IMR-90 (cell line): ENCODE data around the gene TRAF6. TPM values are rescaled to one million over a fixed set of nuclear protein-coding genes. Genes with fewer than 3 reads are reported as not detected.
A peak's percentile ranks its signal among the peaks of the same experiment; 100 is the strongest.

ENCODE experiments used
- ATAC-seq: fragments of 200-7000 bp; cut with Tn5 transposase; 2 replicates; pipeline ENCODE4 v1.9.1; 2020; ENCODE audit warnings: low read depth, mild to moderate bottlenecking, moderate library complexity
- BruUV-seq: library from RNA; stranded (reverse); fragments of 400-500 nt; replicated peaks from 2 replicates; lab custom pipeline; 2021; lab: Mats Ljungman, UMichigan
- CTCF ChIA-PET: fragments of 300-600 bp; formaldehyde crosslinking; extraction: SDS; loops from one replicate; lab custom pipeline; 2021; ENCODE audit warnings: antibody characterized with exemption; lab: Yijun Ruan, JAX
- POLR2A ChIA-PET: fragments of 300-600 bp; sonication (Branson Sonifier 250); formaldehyde crosslinking; loops from one replicate; lab custom pipeline; 2022; ENCODE audit warnings: antibody characterized with exemption; ENCODE audit not compliant: unreplicated experiment; lab: Charles Lee
- DNase-seq: peaks from one replicate; pipeline ENCODE4 v3.0.0; 2013
- H2AFZ ChIP-seq: replicated peaks from 2 replicates; pipeline ENCODE3; 2013; ENCODE audit warnings: low read length, mild to moderate bottlenecking; ENCODE audit not compliant: poor library complexity
- H2AK5ac ChIP-seq: 2 replicates; pipeline ENCODE4 v1.6.1; 2013; ENCODE audit warnings: low read depth, low read length, inconsistent platforms
- H2AK9ac ChIP-seq: replicated peaks from 2 replicates; pipeline ENCODE3; 2013; ENCODE audit warnings: mild to moderate bottlenecking, low read depth, low read length, moderate library complexity; ENCODE audit not compliant: poor library complexity
- H2BK120ac ChIP-seq: 2 replicates; pipeline ENCODE4 v1.6.1; 2013; ENCODE audit warnings: low read depth, low read length, inconsistent platforms
- H2BK15ac ChIP-seq: 3 replicates; pipeline ENCODE4 v1.6.1; 2013; ENCODE audit warnings: low read depth, low read length, inconsistent platforms
- H2BK20ac ChIP-seq: 2 replicates; pipeline ENCODE4 v1.6.1; 2013; ENCODE audit warnings: low read depth, mild to moderate bottlenecking, inconsistent platforms, low read length, moderate library complexity
- H2BK5ac ChIP-seq: 2 replicates; pipeline ENCODE4 v1.6.1; 2013; ENCODE audit warnings: mild to moderate bottlenecking, low read depth, low read length, inconsistent platforms; ENCODE audit not compliant: poor library complexity, severe bottlenecking
- H3K14ac ChIP-seq: replicated peaks from 2 replicates; pipeline ENCODE4 v1.6.1; 2013; ENCODE audit warnings: low read depth, low read length, inconsistent platforms
- H3K18ac ChIP-seq: 2 replicates; pipeline ENCODE4 v1.6.1; 2013; ENCODE audit warnings: low read depth, low read length, control low read depth
- H3K23ac ChIP-seq: 2 replicates; pipeline ENCODE4 v1.6.1; 2013; ENCODE audit warnings: low read depth, low read length, inconsistent platforms
- H3K27ac ChIP-seq: 2 replicates; pipeline ENCODE4 v1.5.1; 2013; ENCODE audit warnings: mild to moderate bottlenecking, control low read depth, low read length; ENCODE audit not compliant: insufficient read depth
- H3K27me3 ChIP-seq: 2 replicates; pipeline ENCODE4 v1.6.1; 2013; ENCODE audit warnings: low read length; ENCODE audit not compliant: control insufficient read depth, insufficient read depth
- H3K36me3 ChIP-seq: 2 replicates; pipeline ENCODE4 v1.6.1; 2013; ENCODE audit warnings: low read length, mixed read lengths; ENCODE audit not compliant: control insufficient read depth, insufficient read depth
- H3K4ac ChIP-seq: 2 replicates; pipeline ENCODE4 v1.6.1; 2013; ENCODE audit warnings: low read depth, low read length, inconsistent platforms
- H3K4me1 ChIP-seq: 2 replicates; pipeline ENCODE4 v1.6.1; 2013; ENCODE audit warnings: low read length, mixed read lengths; ENCODE audit not compliant: control insufficient read depth, insufficient read depth
- H3K4me2 ChIP-seq: 2 replicates; pipeline ENCODE4 v1.6.1; 2013; ENCODE audit warnings: low read depth, mild to moderate bottlenecking, control low read depth, low read length, moderate library complexity
- H3K4me3 ChIP-seq: 2 replicates; pipeline ENCODE4 v1.5.1; 2013; ENCODE audit warnings: low read depth, mild to moderate bottlenecking, control low read depth, low read length, moderate library complexity; ENCODE audit not compliant: insufficient read depth
- H3K56ac ChIP-seq: 2 replicates; pipeline ENCODE4 v1.6.1; 2013; ENCODE audit warnings: low read length, inconsistent platforms; ENCODE audit not compliant: insufficient read depth; ENCODE audit errors: extremely low read depth
- H3K79me1 ChIP-seq, 2 experiments: 2 replicates each; pipeline ENCODE4 v1.6.1; 2013; ENCODE audit warnings: low read length in 2 of 2, inconsistent platforms in 1 of 2, low read depth in 1 of 2
- H3K9ac ChIP-seq: 2 replicates; pipeline ENCODE4 v1.6.1; 2013; ENCODE audit warnings: low read depth, low read length, control low read depth
- H3K9me1 ChIP-seq: 2 replicates; pipeline ENCODE4 v1.6.1; 2013; ENCODE audit warnings: low read length, inconsistent platforms; ENCODE audit not compliant: insufficient read depth
- H3K9me3 ChIP-seq: 2 replicates; pipeline ENCODE4 v1.6.1; 2013; ENCODE audit warnings: low read length; ENCODE audit not compliant: control insufficient read depth, insufficient read depth
- H4K20me1 ChIP-seq: 2 replicates; pipeline ENCODE4 v1.6.1; 2013; ENCODE audit warnings: low read length, inconsistent platforms; ENCODE audit not compliant: insufficient read depth
- H4K5ac ChIP-seq: 2 replicates; pipeline ENCODE4 v1.6.1; 2013; ENCODE audit warnings: mild to moderate bottlenecking, low read depth, low read length, control low read depth
- H4K8ac ChIP-seq, 2 experiments: 2 replicates each; pipeline ENCODE4 v1.6.1; 2013; ENCODE audit warnings: low read depth in 2 of 2, low read length in 2 of 2, control low read depth in 1 of 2, inconsistent platforms in 1 of 2
- H4K91ac ChIP-seq: 2 replicates; pipeline ENCODE4 v1.6.1; 2013; ENCODE audit warnings: low read depth, low read length, inconsistent platforms; ENCODE audit not compliant: insufficient read depth
- BHLHE40 ChIP-seq: fragments of 150-350 bp; IDR thresholded peaks from 2 replicates; pipeline ENCODE4 v1.6.1; 2016; ENCODE audit warnings: mild to moderate bottlenecking, low read depth, low read length
- CEBPB ChIP-seq: IDR thresholded peaks from 2 replicates; pipeline ENCODE4 v1.6.1; 2012; ENCODE audit warnings: low read depth, low read length, improper control_type of control experiment
- CHD1 ChIP-seq: IDR thresholded peaks from 2 replicates; pipeline ENCODE4 v1.6.1; 2012; ENCODE audit warnings: low read depth, low read length, improper control_type of control experiment
- CTCF ChIP-seq: conservative IDR thresholded peaks from 2 replicates; pipeline ENCODE4 v1.5.1; 2012; ENCODE audit warnings: mild to moderate bottlenecking, low read depth, low read length, improper control_type of control experiment
- ELK1 ChIP-seq: fragments of 150-350 bp; IDR thresholded peaks from 2 replicates; pipeline ENCODE4 v1.6.1; 2016; ENCODE audit warnings: low read depth, mild to moderate bottlenecking, low read length, moderate library complexity, borderline replicate concordance
- FOS ChIP-seq: fragments of 150-350 bp; IDR thresholded peaks from 2 replicates; pipeline ENCODE4 v1.6.1; 2016; ENCODE audit warnings: low read depth, low read length
- MAFK ChIP-seq: IDR thresholded peaks from 2 replicates; pipeline ENCODE4 v1.6.1; 2012; ENCODE audit warnings: low read depth, low read length, improper control_type of control experiment
- MAZ ChIP-seq: IDR thresholded peaks from 2 replicates; pipeline ENCODE4 v1.6.1; 2012; ENCODE audit warnings: low read depth, mild to moderate bottlenecking, low read length, improper control_type of control experiment, moderate library complexity, borderline replicate concordance
- MXI1 ChIP-seq: IDR thresholded peaks from 2 replicates; pipeline ENCODE4 v1.6.1; 2012; ENCODE audit warnings: low read depth, mild to moderate bottlenecking, low read length, moderate library complexity, borderline replicate concordance
- NFE2L2 ChIP-seq: fragments of 150-350 bp; IDR thresholded peaks from 2 replicates; pipeline ENCODE4 v1.6.1; 2016; ENCODE audit warnings: low read depth, mild to moderate bottlenecking, low read length
- POLR2A ChIP-seq: IDR thresholded peaks from 2 replicates; pipeline ENCODE4 v1.6.1; 2012; ENCODE audit warnings: mild to moderate bottlenecking, low read depth, low read length
- RAD21 ChIP-seq: IDR thresholded peaks from 2 replicates; pipeline ENCODE4 v1.6.1; 2012; ENCODE audit warnings: low read length, improper control_type of control experiment
- RCOR1 ChIP-seq: IDR thresholded peaks from 2 replicates; pipeline ENCODE4 v1.6.1; 2012; ENCODE audit warnings: mild to moderate bottlenecking, low read length, improper control_type of control experiment; ENCODE audit not compliant: insufficient replicate concordance
- RFX5 ChIP-seq: IDR thresholded peaks from 2 replicates; pipeline ENCODE4 v1.8.0; 2012; ENCODE audit warnings: low read depth, mild to moderate bottlenecking, low read length, moderate library complexity
- SMC3 ChIP-seq: fragments of 150-350 bp; IDR thresholded peaks from 2 replicates; pipeline ENCODE4 v1.6.1; 2016; ENCODE audit warnings: low read depth, mild to moderate bottlenecking, antibody characterized with exemption, low read length, moderate library complexity
- USF2 ChIP-seq: fragments of 150-350 bp; IDR thresholded peaks from 2 replicates; pipeline ENCODE4 v1.6.1; 2017; ENCODE audit warnings: mild to moderate bottlenecking, antibody characterized with exemption, low read length, low read depth
- WGBS, 2 experiments: methylation state at CpG; one replicate each; pipeline versions ENCODE4 v1.1.5 to v1.1.7; 2013; ENCODE audit warnings: missing lambda C conversion rate in 2 of 2; ENCODE audit not compliant: insufficient read length in 1 of 2; ENCODE audit errors: extremely low coverage in 2 of 2; 5-methylcytosine and 5-hydroxymethylcytosine counted together
- dilution Hi-C: fragments of 300-500 bp; cut with HindIII; formaldehyde crosslinking; loops from one replicate; pipeline ENCODE4 v1.14.3; 2018; ENCODE audit warnings: low sequenced_read_pairs; ENCODE audit not compliant: unreplicated experiment
- in situ Hi-C: fragments of 300-500 bp; cut with MboI; formaldehyde crosslinking; loops from 3 replicates; pipeline ENCODE4 v1.14.3; 2019; ENCODE audit warnings: low sequenced_read_pairs, inconsistent platforms, mixed read lengths
- intact Hi-C: fragments of 100-400 bp; cut with micrococcal nuclease; formaldehyde crosslinking; loops from 2 replicates; pipeline ENCODE4 v1.10.0; 2022
- polyA plus RNA-seq, 3 experiments: library from polyadenylated mRNA; depleted of rRNA; stranded (reverse); fragments of >200 nt; gene quantifications; 2 replicates each; pipeline ENCODE4 v1.2.3, GENCODE V29; 2012; ENCODE audit warnings: low replicate concordance in 1 of 3
- total RNA-seq: library from RNA; depleted of rRNA; stranded (reverse); fragments of >200 nt; gene quantifications from 2 replicates; pipeline ENCODE4 v1.2.3, GENCODE V29; 2012

TRAF6 gene
- total and polyA plus RNA-seq, 2 of the 4 experiments (the other 2 are of a cell fraction): 6.0 to 17.6 TPM

- H3K4me1 ChIP-seq: peaks cover 39% of the 10 kb centered on the region
- no peak overlapping the region for H3K56ac ChIP-seq
- H4K8ac ChIP-seq: peak overlapping the region in 1 of 2 experiments; percentile 84; a peak in 1 of 4 replicates
- peaks cover 0 to 9% of the 10 kb centered on the region in 2 experiments; a peak in 1 of 4 replicates for H3K79me1 ChIP-seq
- ChIA-PET POLR2A (interaction anchor here (0.5 to 0.6 kb wide), 2 partner anchors 34 to 143 kb away, joined by 3 to 6 read pairs; no protein-coding TSS in a partner anchor), CTCF (interaction anchor here (1.1 to 2.1 kb wide), 2 partner anchors 25 to 39 kb away, joined by 3 to 9 read pairs; no protein-coding TSS in a partner anchor)
- in situ Hi-C loops: loop anchor here (25.0 kb wide), 1 partner anchor 841 kb away; the partner anchor contains the start of gene FJX1
- H2BK20ac ChIP-seq: peak overlapping the region; percentile 75
- H2BK5ac ChIP-seq: peak overlapping the region; percentile 52
- H2BK120ac ChIP-seq: peak overlapping the region; percentile 97
- no peaks in the 10 kb centered on the region for H3K36me3 ChIP-seq
- H3K9ac ChIP-seq: no peak overlapping the region
- H3K18ac ChIP-seq: peak overlapping the region; percentile 59; the same call in 1 of the 2 replicates
- peak overlapping the region; percentile 98 for H3K4ac ChIP-seq
- peak overlapping the region; percentile 83 for H2AK5ac ChIP-seq
- peak overlapping the region; percentile 90; the same call in 2 of the 3 replicates for H2BK15ac ChIP-seq
- H3K27ac ChIP-seq: no peak overlapping the region
- H4K20me1 ChIP-seq: no peaks in the 10 kb centered on the region
- peaks cover 37% of the 10 kb centered on the region for H3K9me1 ChIP-seq
- no peak overlapping the region for H3K4me3 ChIP-seq
- dilution Hi-C loops: no loop called here
- peak overlapping the region; percentile 88 for H3K14ac ChIP-seq
- no peak overlapping the region for H2AK9ac ChIP-seq
- H4K5ac ChIP-seq: peak overlapping the region; percentile 11; the same call in 1 of the 2 replicates
- ATAC-seq: no peak
- H3K4me2 ChIP-seq: no peak overlapping the region
- BruUV-seq: no TSS peak
- H2AFZ ChIP-seq: peak overlapping the region; percentile 58
- H3K9me3 ChIP-seq: no peaks in the 10 kb centered on the region
- WGBS, 2 experiments: 80% methylated on average over 1 of the region's 3 CpGs; no CpG with 5 or more reads in 1 of the 2 experiments
- intact Hi-C loops: no loop called here
- DNase-seq: peak; percentile 37
- peak overlapping the region; percentile 99 for H4K91ac ChIP-seq
- no peak for TF ChIP-seq CTCF
- TF ChIP-seq ELK1: no peak
- TF ChIP-seq SMC3: no peak
- TF ChIP-seq RCOR1: no peak
- no peak for TF ChIP-seq CHD1
- TF ChIP-seq MAFK: no peak
- no peak for TF ChIP-seq RFX5
- TF ChIP-seq BHLHE40: no peak
- TF ChIP-seq NFE2L2: no peak
- no peak for TF ChIP-seq USF2
- no peak for TF ChIP-seq MAZ
- no peak for TF ChIP-seq CEBPB
- TF ChIP-seq RAD21: no peak
- TF ChIP-seq FOS: no peak
- no peak for TF ChIP-seq POLR2A
- TF ChIP-seq MXI1: no peak
- peak overlapping the region; percentile 86 for H3K23ac ChIP-seq
- no peaks in the 10 kb centered on the region for H3K27me3 ChIP-seq
Measured at GRCh38 chr11:36453678-36454077, 56.4 kb downstream of the TRAF6 start.
